NCI-H1694 treated with DMSO at 0.1 percent for 48 hours (cell line): Measurements from ENCODE around the gene SLC4A9.
"Not testable (repeated sequence)": the region's sequence is repeated elsewhere in the genome, so short reads cannot be mapped to it uniquely, and the experiment has no call there.

Experiments
- DNase-seq: peaks from one replicate; lab custom pipeline; 2025; lab: John Stamatoyannopoulos, UW

Gene SLC4A9

DNA sequence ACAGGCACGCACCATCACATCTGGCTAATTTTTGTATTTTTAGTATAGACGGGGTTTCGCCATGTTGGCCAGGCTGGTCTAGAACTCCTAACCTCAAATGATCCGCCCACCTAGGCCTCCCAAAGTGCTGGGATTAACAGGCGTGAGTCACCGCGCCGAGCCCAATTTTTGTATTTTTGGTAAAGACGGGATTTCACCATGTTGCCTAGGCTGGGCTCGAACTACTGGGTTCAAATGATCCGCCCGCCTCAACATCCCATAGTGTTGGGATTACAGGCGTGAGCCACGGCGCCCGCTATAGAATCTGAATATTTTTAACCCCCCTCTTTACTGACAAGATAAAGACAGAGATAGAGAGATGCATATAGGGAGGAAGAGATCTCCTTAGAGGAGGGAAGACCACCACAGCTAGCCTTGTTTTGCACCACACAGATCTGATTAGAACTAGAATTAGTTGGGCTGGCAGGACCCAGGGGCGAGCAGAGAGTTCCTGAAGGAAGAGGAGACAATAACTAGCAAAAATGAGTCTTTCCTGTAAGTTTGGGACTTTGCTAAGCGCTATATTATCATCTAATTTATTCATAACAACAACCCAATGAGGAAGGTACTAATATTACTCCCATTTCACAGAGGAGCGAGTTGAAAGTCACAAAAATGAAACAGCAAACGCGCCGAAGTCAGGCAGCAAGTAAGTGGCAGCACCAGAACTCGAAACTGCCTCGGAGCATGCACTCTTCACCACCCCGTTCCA, 40.2 kb downstream of the SLC4A9 start:
- DNase-seq, result peak; percentile 39

DNA sequence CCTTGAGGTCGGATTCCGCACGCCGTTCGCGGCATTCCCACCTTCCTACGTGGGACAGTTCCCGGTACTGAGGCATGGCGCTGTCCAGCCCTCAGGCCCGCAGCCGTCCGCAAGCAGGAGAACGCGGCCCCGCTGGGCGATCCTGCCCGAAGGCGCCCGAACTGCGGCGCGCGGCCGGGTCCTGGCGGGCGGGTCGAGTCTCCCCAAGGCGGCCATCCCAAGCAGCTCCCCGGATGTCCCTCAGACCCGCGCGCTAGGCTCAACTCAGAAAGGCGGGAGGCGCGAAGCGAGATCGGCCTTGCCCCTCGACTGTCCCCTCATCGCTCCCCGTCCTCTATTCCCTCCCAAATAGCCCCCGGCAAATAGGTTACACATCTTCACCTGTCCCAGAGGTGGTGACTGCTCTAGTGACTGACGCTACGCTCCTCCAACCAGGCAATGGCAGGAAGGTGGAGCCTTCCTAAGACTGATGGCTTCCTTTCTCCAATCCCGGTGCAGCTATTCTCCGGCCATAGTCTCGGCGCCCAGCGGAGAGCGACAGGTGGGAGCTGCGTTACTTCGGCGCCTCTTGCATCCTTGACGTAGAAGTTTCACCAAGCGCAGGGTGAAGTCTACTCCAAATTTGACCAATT, 40.9 kb downstream of the SLC4A9 start:
- DNase-seq, result peak; percentile 87

DNA sequence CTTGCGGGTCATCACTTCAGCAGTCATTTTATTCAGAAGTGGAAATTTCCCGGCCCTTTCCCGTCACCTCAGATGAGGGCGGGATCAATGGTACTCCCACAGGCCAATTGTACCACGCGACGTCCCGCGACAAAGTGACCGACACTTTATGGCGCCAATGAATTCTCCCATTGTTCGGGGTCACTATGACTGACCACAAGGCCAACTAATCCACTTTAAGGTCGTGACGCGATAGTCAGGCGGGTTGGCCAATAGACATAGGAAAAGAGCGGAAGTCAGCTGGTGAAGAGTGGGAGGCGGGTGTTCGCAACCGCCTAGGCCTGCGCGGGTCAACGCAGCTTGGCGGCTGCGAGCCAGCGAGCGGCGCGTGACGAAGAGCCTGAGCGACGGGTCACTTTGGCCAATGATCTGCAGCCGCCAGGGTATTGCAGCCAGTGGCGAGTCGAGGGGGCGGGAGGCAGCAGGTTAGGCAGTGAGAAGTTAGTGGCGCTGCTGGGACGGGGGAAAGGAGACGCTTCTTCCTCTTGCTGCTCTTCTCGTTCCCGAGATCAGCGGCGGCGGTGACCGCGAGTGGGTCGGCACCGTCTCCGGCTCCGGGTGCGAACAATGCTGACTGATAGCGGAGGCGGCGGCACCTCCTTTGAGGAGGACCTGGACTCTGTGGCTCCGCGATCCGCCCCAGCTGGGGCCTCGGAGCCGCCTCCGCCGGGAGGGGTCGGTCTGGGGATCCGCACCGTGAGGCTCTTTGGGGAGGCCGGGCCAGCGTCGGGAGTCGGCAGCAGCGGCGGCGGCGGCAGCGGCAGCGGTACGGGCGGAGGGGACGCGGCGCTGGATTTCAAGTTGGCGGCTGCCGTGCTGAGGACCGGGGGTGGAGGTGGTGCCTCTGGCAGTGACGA, 41.6 kb downstream of the SLC4A9 start, which contains the start of gene ANKHD1:
ANKHD1 (plus strand) TSS at position 472 of the 896 bp plus-strand sequence; CDS start at position 607, 135 bp downstream.
- DNase-seq, result peak; percentile 97

DNA sequence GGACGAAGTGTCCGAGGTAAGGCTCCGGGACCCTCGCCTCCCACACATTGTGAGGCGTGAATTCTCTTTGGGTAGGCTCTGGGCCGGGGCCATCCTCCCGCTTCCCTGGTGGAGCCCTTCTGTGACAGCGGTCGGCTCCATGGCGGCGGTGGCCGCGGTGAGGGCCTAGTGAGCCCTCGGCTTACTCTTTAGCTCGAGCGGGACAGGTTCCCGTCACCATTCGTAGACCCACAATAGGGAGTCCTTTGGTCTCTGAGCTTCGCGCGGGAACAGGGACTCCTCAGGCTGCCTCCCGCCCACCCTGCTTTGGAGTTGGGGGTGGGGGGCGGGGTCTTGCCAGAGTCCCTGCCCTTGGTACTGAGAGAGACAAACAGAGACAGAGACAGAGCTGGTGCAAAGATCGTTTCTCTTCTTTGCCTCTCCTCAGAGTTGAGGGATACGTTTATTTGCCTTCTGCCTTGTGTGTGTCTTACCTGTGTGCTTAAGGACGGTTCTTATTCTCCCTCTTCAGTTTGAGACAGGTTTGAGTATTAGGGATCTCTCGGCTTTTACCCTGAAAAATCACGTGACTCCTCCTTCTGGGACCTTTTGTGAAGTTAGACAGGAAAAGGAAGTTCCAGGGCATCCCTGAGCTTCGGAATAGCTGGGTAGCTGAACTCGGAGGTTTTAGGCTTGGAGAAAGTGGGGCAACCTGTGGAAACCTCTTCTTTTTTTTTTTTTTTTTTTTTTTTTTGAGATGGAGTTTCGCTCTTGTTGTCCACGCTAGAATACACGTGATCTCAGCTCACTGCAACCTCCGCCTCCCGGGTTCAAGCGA, 42.5 kb downstream of the SLC4A9 start:
- DNase-seq, result peak; percentile 11

DNA sequence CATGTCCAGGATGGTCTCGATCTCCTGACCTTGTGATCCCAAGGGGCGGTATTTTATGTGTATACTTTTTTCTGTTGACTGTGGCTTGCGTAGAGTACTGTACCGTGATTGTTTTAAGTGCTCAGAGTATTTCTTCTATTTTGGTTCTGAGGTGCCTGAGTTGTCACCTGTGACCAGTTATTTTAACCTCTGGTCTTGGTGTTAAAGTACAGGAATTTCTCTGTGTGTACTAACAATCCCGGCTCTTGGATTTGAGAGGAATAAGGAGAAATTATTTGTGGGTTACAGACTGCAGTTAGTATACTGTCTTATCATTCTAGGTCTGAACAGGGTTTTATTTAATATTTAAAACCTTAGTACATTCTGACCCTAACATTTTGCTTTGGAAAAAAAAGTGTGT, 43.6 kb downstream of the SLC4A9 start:
- no peak for DNase-seq

DNA sequence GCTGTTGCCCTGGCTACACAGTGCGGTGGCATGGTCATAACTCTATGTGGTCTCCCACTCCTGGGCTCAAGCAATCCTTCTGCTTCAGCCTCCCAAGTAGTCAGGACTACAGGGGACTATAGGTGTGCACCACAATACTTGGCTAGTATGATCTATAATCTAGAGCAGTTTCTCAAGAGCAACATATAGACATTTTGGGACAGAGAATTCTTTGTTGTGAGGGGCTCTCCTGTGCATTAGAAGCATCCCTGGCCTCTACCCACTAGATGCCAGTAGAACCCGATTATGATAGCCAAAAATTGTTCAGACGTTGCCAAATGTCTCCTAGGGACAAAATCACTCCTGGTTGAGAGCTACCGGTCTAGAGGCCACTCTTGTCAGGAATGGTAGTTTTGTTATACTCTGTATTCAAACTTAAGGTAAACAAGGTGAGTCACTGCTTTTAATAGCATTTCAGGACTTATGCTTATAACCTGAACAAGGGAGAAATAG, 48.8 kb downstream of the SLC4A9 start:
- DNase-seq, result no peak

DNA sequence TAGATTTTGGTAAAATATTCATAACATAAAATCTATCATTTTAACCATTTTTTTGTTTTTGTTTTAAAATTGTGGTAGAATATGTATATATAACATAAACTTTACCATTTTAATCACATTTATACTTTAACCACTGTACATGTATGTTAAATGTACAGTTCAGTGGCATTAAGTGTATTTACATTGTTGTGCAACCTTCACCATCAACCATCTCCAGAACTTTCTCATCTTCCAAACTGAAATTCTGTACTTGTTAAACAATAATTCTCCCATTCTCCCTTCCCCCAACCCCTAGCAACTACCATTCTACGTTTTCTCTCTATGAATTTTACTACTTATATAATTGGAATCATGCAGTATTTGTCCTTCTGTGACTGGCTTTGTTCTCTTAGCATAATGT, 53.2 kb downstream of the SLC4A9 start:
- no peak for DNase-seq

DNA sequence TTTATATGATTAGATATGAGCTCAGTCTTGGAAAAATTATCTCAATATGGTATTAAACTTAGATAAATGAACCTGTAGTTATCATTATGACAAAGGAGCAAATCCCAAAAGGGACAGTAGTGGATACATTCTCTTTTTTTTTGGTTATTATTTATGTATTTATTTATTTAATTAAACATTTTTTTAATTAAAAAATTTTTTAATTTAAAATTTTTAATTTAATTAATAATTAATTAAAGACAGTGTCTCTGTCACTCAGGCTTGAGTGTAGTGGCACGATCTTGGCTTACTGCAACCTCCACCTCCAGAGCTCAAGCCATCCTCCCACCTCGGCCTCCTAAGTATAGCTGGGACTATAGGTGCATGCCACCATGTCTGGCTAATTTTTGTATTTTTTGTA, 57.2 kb downstream of the SLC4A9 start:
- no peak for DNase-seq

DNA sequence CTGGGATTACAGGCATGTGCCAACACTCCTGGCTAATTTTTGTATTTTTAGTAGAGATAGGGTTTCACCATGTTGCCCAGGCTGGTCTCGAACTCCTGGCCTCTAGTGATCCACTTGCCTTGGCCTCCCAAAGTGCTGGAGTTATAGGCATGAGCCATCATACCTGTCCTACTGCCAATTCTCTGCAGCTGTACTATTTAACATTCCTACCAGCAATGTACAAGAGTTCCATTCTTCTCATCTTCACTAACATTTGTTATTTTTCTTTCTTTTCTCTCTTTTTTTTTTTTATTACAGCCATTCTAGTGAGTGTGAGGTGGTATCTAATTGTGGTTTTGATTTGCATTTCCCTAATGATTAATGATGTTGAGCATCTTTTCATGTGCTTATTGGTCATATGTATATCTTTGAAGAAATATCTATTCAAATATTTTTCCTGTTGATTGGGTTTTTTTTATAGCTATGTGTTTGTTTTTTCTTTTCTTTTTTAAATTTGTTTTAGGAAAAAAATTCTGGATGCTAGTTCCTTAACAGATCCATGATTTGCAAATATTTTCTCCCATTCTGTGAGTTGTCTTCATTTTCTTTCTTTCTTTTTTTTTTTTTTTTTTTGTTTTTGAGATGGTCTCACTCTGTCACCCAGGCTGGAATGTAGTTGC, 59.0 kb downstream of the SLC4A9 start:
- no peak for DNase-seq

DNA sequence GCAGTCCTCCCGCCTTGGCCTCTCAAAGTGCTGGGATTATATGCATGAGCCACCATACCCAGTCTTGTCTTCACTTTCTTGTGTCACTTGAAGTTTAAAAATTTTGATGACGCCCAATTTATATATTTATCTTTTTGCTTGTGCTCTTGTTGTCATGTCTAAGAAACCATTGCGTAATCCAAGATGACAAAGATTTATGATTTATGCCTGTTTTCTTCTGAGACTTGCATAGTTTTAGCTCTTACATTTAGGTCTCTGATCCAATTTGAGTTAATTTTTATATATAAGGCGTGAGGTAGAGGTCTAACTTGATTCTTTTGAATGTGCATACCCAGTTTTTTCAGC, 60.2 kb downstream of the SLC4A9 start:
- DNase-seq, result no peak

DNA sequence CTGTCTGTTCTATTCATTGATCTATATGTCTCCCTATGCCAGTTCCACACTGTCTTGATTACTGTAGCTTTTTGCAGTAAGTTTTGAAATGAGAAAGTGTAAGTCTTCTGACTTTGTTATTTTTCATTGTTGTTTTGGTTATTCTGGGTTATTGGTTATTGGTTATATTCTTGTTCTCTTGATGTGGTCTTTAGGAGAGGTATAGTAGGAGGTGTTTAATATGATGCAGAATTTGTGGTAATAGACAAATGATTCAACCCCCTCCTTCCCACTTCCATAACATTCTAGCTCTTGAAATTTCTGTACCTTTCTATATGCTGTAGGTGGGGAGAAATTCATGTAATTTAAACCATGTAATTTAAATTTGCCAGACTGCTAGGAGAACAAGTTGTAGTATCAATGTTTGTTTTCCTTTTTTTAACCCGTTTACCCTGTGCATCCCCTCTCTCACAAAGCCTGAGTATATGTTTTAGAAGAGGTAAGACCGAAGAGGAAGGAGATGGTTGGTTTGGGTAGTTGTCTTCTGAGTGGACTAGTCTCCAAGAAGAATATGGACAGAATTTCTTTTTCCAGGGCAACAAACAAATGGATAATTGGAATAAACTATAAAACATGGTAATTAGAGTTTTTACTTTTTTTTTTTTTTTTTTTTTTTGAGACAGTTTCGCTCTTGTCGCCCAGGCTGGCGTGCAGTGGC, 60.8 kb downstream of the SLC4A9 start:
- DNase-seq, result no peak

DNA sequence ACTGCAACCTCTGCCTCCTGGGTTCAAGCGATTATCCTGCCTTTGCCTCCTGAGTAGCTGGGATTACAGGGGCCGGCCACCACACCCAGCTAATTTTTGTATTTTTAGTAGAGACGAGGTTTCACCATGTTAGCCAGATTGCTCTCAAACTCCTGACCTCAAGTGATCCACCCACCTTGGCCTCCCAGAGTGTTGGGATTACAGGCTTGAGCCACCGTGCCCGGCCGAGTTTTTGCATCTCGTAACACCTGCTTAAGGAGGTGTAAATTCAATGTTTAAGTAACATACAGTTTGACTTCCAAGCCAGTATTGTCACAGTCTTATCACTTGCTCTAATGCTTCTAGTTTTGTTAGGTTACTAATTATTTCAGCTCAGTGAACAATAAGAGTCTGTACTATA, 61.4 kb downstream of the SLC4A9 start:
- not testable (repeated sequence) for DNase-seq

DNA sequence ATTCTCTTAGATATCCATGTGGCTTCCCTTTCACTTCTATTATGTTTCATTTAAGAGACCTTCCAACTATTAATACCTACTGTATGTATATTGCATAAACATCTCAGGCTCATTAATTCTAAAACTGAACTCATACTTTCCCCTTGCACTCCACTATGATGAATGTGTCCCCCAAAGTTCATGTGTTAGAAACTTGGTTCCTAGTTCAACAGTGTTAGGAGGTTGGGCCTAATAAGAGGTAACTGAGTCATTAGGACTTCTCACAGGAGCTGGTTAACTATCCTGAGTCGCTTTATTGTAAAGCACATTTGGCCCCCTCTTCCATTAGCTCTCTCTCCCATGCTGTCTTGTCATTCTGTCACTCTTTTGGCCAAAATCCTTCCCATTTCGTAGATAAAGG, 63.6 kb downstream of the SLC4A9 start:
- DNase-seq, result no peak

DNA sequence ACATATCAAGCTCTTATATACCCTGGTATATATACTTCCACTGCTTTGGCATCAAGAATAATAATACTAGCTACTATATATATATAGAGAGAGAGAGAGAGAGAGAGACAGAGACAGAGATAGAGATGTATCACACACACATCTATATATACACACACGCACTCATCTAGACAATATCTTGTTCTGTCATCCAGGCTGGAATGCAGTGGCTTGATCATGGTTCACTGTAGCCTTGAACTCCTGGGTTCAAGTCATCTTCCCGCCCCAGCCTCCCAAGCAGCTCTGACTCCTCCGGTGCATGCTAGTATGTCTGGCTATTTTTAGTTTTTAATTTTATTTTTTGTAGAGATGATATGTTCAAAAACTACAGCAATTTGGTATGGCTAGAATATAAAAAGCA, 64.1 kb downstream of the SLC4A9 start:
- DNase-seq, result no peak
